IMR-90 (cell line): ENCODE results near the gene DMXL1. TPM values are rescaled to one million over a fixed set of nuclear protein-coding genes. Genes with fewer than 3 reads are reported as not detected.

ENCODE experiments used
- ATAC-seq: fragments of 200-7000 bp; cut with Tn5 transposase; 2 replicates; pipeline ENCODE4 v1.9.1; 2020; ENCODE audit warnings: low read depth, mild to moderate bottlenecking, moderate library complexity
- BruUV-seq: library from RNA; stranded (reverse); fragments of 400-500 nt; replicated peaks from 2 replicates; lab custom pipeline; 2021; lab: Mats Ljungman, UMichigan
- CTCF ChIA-PET: fragments of 300-600 bp; formaldehyde crosslinking; extraction: SDS; loops from one replicate; lab custom pipeline; 2021; ENCODE audit warnings: antibody characterized with exemption; lab: Yijun Ruan, JAX
- POLR2A ChIA-PET: fragments of 300-600 bp; sonication (Branson Sonifier 250); formaldehyde crosslinking; loops from one replicate; lab custom pipeline; 2022; ENCODE audit warnings: antibody characterized with exemption; ENCODE audit not compliant: unreplicated experiment; lab: Charles Lee
- DNase-seq: peaks from one replicate; pipeline ENCODE4 v3.0.0; 2013
- H2AFZ ChIP-seq: replicated peaks from 2 replicates; pipeline ENCODE3; 2013; ENCODE audit warnings: low read length, mild to moderate bottlenecking; ENCODE audit not compliant: poor library complexity
- H2AK5ac ChIP-seq: 2 replicates; pipeline ENCODE4 v1.6.1; 2013; ENCODE audit warnings: low read depth, low read length, inconsistent platforms
- H2AK9ac ChIP-seq: replicated peaks from 2 replicates; pipeline ENCODE3; 2013; ENCODE audit warnings: mild to moderate bottlenecking, low read depth, low read length, moderate library complexity; ENCODE audit not compliant: poor library complexity
- H2BK120ac ChIP-seq: 2 replicates; pipeline ENCODE4 v1.6.1; 2013; ENCODE audit warnings: low read depth, low read length, inconsistent platforms
- H2BK15ac ChIP-seq: 3 replicates; pipeline ENCODE4 v1.6.1; 2013; ENCODE audit warnings: low read depth, low read length, inconsistent platforms
- H2BK20ac ChIP-seq: 2 replicates; pipeline ENCODE4 v1.6.1; 2013; ENCODE audit warnings: low read depth, mild to moderate bottlenecking, inconsistent platforms, low read length, moderate library complexity
- H2BK5ac ChIP-seq: 2 replicates; pipeline ENCODE4 v1.6.1; 2013; ENCODE audit warnings: mild to moderate bottlenecking, low read depth, low read length, inconsistent platforms; ENCODE audit not compliant: poor library complexity, severe bottlenecking
- H3K14ac ChIP-seq: replicated peaks from 2 replicates; pipeline ENCODE4 v1.6.1; 2013; ENCODE audit warnings: low read depth, low read length, inconsistent platforms
- H3K18ac ChIP-seq: 2 replicates; pipeline ENCODE4 v1.6.1; 2013; ENCODE audit warnings: low read depth, low read length, control low read depth
- H3K23ac ChIP-seq: 2 replicates; pipeline ENCODE4 v1.6.1; 2013; ENCODE audit warnings: low read depth, low read length, inconsistent platforms
- H3K27ac ChIP-seq: 2 replicates; pipeline ENCODE4 v1.5.1; 2013; ENCODE audit warnings: mild to moderate bottlenecking, control low read depth, low read length; ENCODE audit not compliant: insufficient read depth
- H3K27me3 ChIP-seq: 2 replicates; pipeline ENCODE4 v1.6.1; 2013; ENCODE audit warnings: low read length; ENCODE audit not compliant: control insufficient read depth, insufficient read depth
- H3K36me3 ChIP-seq: 2 replicates; pipeline ENCODE4 v1.6.1; 2013; ENCODE audit warnings: low read length, mixed read lengths; ENCODE audit not compliant: control insufficient read depth, insufficient read depth
- H3K4ac ChIP-seq: 2 replicates; pipeline ENCODE4 v1.6.1; 2013; ENCODE audit warnings: low read depth, low read length, inconsistent platforms
- H3K4me1 ChIP-seq: 2 replicates; pipeline ENCODE4 v1.6.1; 2013; ENCODE audit warnings: low read length, mixed read lengths; ENCODE audit not compliant: control insufficient read depth, insufficient read depth
- H3K4me2 ChIP-seq: 2 replicates; pipeline ENCODE4 v1.6.1; 2013; ENCODE audit warnings: low read depth, mild to moderate bottlenecking, control low read depth, low read length, moderate library complexity
- H3K4me3 ChIP-seq: 2 replicates; pipeline ENCODE4 v1.5.1; 2013; ENCODE audit warnings: low read depth, mild to moderate bottlenecking, control low read depth, low read length, moderate library complexity; ENCODE audit not compliant: insufficient read depth
- H3K56ac ChIP-seq: 2 replicates; pipeline ENCODE4 v1.6.1; 2013; ENCODE audit warnings: low read length, inconsistent platforms; ENCODE audit not compliant: insufficient read depth; ENCODE audit errors: extremely low read depth
- H3K79me1 ChIP-seq, 2 experiments: 2 replicates each; pipeline ENCODE4 v1.6.1; 2013; ENCODE audit warnings: low read length in 2 of 2, inconsistent platforms in 1 of 2, low read depth in 1 of 2
- H3K9ac ChIP-seq: 2 replicates; pipeline ENCODE4 v1.6.1; 2013; ENCODE audit warnings: low read depth, low read length, control low read depth
- H3K9me1 ChIP-seq: 2 replicates; pipeline ENCODE4 v1.6.1; 2013; ENCODE audit warnings: low read length, inconsistent platforms; ENCODE audit not compliant: insufficient read depth
- H3K9me3 ChIP-seq: 2 replicates; pipeline ENCODE4 v1.6.1; 2013; ENCODE audit warnings: low read length; ENCODE audit not compliant: control insufficient read depth, insufficient read depth
- H4K20me1 ChIP-seq: 2 replicates; pipeline ENCODE4 v1.6.1; 2013; ENCODE audit warnings: low read length, inconsistent platforms; ENCODE audit not compliant: insufficient read depth
- H4K5ac ChIP-seq: 2 replicates; pipeline ENCODE4 v1.6.1; 2013; ENCODE audit warnings: mild to moderate bottlenecking, low read depth, low read length, control low read depth
- H4K8ac ChIP-seq, 2 experiments: 2 replicates each; pipeline ENCODE4 v1.6.1; 2013; ENCODE audit warnings: low read depth in 2 of 2, low read length in 2 of 2, control low read depth in 1 of 2, inconsistent platforms in 1 of 2
- H4K91ac ChIP-seq: 2 replicates; pipeline ENCODE4 v1.6.1; 2013; ENCODE audit warnings: low read depth, low read length, inconsistent platforms; ENCODE audit not compliant: insufficient read depth
- CHD1 ChIP-seq: IDR thresholded peaks from 2 replicates; pipeline ENCODE4 v1.6.1; 2012; ENCODE audit warnings: low read depth, low read length, improper control_type of control experiment
- RAD21 ChIP-seq: IDR thresholded peaks from 2 replicates; pipeline ENCODE4 v1.6.1; 2012; ENCODE audit warnings: low read length, improper control_type of control experiment
- RCOR1 ChIP-seq: IDR thresholded peaks from 2 replicates; pipeline ENCODE4 v1.6.1; 2012; ENCODE audit warnings: mild to moderate bottlenecking, low read length, improper control_type of control experiment; ENCODE audit not compliant: insufficient replicate concordance
- RFX5 ChIP-seq: IDR thresholded peaks from 2 replicates; pipeline ENCODE4 v1.8.0; 2012; ENCODE audit warnings: low read depth, mild to moderate bottlenecking, low read length, moderate library complexity
- WGBS, 2 experiments: methylation state at CpG; one replicate each; pipeline versions ENCODE4 v1.1.5 to v1.1.7; 2013; ENCODE audit warnings: missing lambda C conversion rate in 2 of 2; ENCODE audit not compliant: insufficient read length in 1 of 2; ENCODE audit errors: extremely low coverage in 2 of 2; 5-methylcytosine and 5-hydroxymethylcytosine counted together
- dilution Hi-C: fragments of 300-500 bp; cut with HindIII; formaldehyde crosslinking; loops from one replicate; pipeline ENCODE4 v1.14.3; 2018; ENCODE audit warnings: low sequenced_read_pairs; ENCODE audit not compliant: unreplicated experiment
- in situ Hi-C: fragments of 300-500 bp; cut with MboI; formaldehyde crosslinking; loops from 3 replicates; pipeline ENCODE4 v1.14.3; 2019; ENCODE audit warnings: low sequenced_read_pairs, inconsistent platforms, mixed read lengths
- intact Hi-C: fragments of 100-400 bp; cut with micrococcal nuclease; formaldehyde crosslinking; loops from 2 replicates; pipeline ENCODE4 v1.10.0; 2022
- polyA plus RNA-seq, 3 experiments: library from polyadenylated mRNA; depleted of rRNA; stranded (reverse); fragments of >200 nt; gene quantifications; 2 replicates each; pipeline ENCODE4 v1.2.3, GENCODE V29; 2012; ENCODE audit warnings: low replicate concordance in 1 of 3
- total RNA-seq: library from RNA; depleted of rRNA; stranded (reverse); fragments of >200 nt; gene quantifications from 2 replicates; pipeline ENCODE4 v1.2.3, GENCODE V29; 2012
- TF ChIP-seq, protein P1 (sequence below): fragments of 150-350 bp; IDR thresholded peaks from 2 replicates; pipeline ENCODE4 v1.6.1; 2017; ENCODE audit warnings: mild to moderate bottlenecking, antibody characterized with exemption, low read length, low read depth

DMXL1 gene
- total and polyA plus RNA-seq, 2 of the 4 experiments (the other 2 are of a cell fraction) = 8.1 to 21.5 TPM

DNA sequence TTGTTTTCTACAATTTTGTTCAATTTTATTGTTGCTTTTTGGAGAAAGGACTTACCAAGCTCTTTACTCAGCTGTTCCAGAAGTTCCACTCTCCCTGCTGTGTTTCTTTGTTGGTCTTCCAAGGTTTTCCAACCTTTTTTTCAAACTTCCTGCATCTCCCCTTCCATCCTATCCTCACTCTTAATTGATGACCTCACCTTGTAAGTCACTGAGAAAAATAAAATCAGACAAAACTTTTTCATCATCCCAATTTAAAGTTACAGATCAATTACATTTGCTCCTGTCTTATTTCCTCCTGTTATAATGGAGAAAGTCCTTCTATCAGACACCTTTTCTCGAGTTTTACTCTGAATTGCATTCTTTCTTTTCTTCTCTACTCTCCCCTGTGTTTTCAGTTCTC is 121.1 kb downstream of the DMXL1 start:
- no peaks in the 10 kb centered on the region for H3K9me1 ChIP-seq
- BruUV-seq = no TSS peak
- no peak overlapping the region for H3K23ac ChIP-seq
- no peak overlapping the region for H2BK5ac ChIP-seq
- H3K14ac ChIP-seq = no peak overlapping the region
- DNase-seq (no peak), ATAC-seq (no peak)
- no peak overlapping the region for H4K8ac ChIP-seq
- no peak overlapping the region for H3K18ac ChIP-seq
- H2BK15ac ChIP-seq = no peak overlapping the region
- 80% methylated on average over 1 of the region's 1 CpG; no CpG with 5 or more reads in 1 of the 2 experiments for WGBS, 2 experiments
- H3K4me3 ChIP-seq = no peak overlapping the region
- ChIA-PET CTCF (no interaction called here), POLR2A (no interaction called here)
- no peak overlapping the region for H3K4ac ChIP-seq
- no peak overlapping the region for H3K9ac ChIP-seq
- H4K20me1 ChIP-seq = no peaks in the 10 kb centered on the region
- H4K5ac ChIP-seq = no peak overlapping the region
- no peaks in the 10 kb centered on the region for H3K79me1 ChIP-seq
- in situ Hi-C loops (no loop called here), dilution Hi-C loops (no loop called here), intact Hi-C loops (no loop called here)
- TF ChIP-seq, protein P1, sequence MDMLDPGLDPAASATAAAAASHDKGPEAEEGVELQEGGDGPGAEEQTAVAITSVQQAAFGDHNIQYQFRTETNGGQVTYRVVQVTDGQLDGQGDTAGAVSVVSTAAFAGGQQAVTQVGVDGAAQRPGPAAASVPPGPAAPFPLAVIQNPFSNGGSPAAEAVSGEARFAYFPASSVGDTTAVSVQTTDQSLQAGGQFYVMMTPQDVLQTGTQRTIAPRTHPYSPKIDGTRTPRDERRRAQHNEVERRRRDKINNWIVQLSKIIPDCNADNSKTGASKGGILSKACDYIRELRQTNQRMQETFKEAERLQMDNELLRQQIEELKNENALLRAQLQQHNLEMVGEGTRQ = no peak
- TF ChIP-seq CHD1 (no peak), RFX5 (no peak), RAD21 (no peak), RCOR1 (no peak)
- H2AK5ac ChIP-seq = no peak overlapping the region
- H2AFZ ChIP-seq = no peak overlapping the region
- no peak overlapping the region for H2BK120ac ChIP-seq
- no peaks in the 10 kb centered on the region for H3K4me1 ChIP-seq
- H2AK9ac ChIP-seq = no peak overlapping the region
- H2BK20ac ChIP-seq = no peak overlapping the region
- H3K27me3 ChIP-seq = no peaks in the 10 kb centered on the region
- no peaks in the 10 kb centered on the region for H3K9me3 ChIP-seq
- peaks cover 2% of the 10 kb centered on the region for H3K36me3 ChIP-seq
- H4K91ac ChIP-seq = no peak overlapping the region
- no peak overlapping the region for H3K56ac ChIP-seq
- no peak overlapping the region for H3K4me2 ChIP-seq
- H3K27ac ChIP-seq = no peak overlapping the region
